Mesothelial cell of epicardium (in vitro differentiated cells): ENCODE measurements around the gene OR51A2. TPM values are rescaled to one million over a fixed set of nuclear protein-coding genes. Genes with fewer than 3 reads are reported as not detected.

ENCODE experiments used
- DNase-seq, 2 experiments: peaks; one replicate each; pipeline ENCODE4 v3.0.0; 2021; ENCODE audit warnings: low spot score in 2 of 2; ENCODE audit not compliant: unreplicated experiment in 2 of 2
- H3K27ac Mint-ChIP-seq: 2 replicates; pipeline ENCODE4 v1.8.0; 2021; ENCODE audit warnings: mixed read lengths
- H3K27me3 Mint-ChIP-seq: 2 replicates; pipeline ENCODE4 v1.8.0; 2021; ENCODE audit warnings: low read depth, mixed read lengths
- H3K36me3 Mint-ChIP-seq: 2 replicates; pipeline ENCODE4 v1.8.0; 2021; ENCODE audit warnings: mixed read lengths
- H3K4me1 Mint-ChIP-seq: 2 replicates; pipeline ENCODE4 v1.8.0; 2021; ENCODE audit warnings: mixed read lengths
- H3K4me3 Mint-ChIP-seq: 2 replicates; pipeline ENCODE4 v1.8.0; 2021; ENCODE audit warnings: mild to moderate bottlenecking, moderate library complexity, mixed read lengths
- H3K9me3 Mint-ChIP-seq: 2 replicates; pipeline ENCODE4 v1.8.0; 2021; ENCODE audit warnings: mixed read lengths
- total RNA-seq: library from RNA; stranded (reverse); gene quantifications from 3 replicates; pipeline ENCODE4 v1.2.1, GENCODE V29; 2021
- TF ChIP-seq, protein P1 (sequence below): fragments of 200-600 bp; sonication (generic); IDR thresholded peaks from one replicate; pipeline ENCODE4 v1.5.0; 2021; ENCODE audit warnings: antibody characterized with exemption; ENCODE audit not compliant: unreplicated experiment

Gene OR51A2
- total RNA-seq, 1 donor from 2014 or later = not detected

DNA sequence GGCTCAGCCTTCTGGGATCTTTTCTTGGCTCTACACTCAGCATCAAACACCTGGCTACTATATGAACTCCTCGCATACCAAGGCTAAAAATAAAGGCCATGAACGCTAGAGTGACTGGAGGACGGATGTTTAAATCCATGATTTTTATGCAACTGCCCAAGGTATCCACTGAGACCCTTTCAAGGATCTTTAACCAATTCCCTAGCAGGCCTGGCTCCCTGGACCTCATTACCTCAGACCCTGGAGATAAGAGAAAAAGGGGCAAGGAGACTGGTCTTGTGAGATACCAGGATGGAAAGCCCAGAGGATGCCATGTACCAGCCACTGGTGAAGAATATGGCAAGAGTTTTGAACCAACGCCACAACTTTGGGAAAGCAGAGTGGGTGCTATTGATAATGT is 36.3 kb downstream of the OR51A2 start, which contains the start of gene OR51G2:
TSS of gene OR51G2 (minus strand) at position 101 of the 400 bp plus-strand sequence. CDS start 3,687 bp downstream, outside the sequence.
- H3K4me1 Mint-ChIP-seq = no peaks in the 10 kb centered on the region
- H3K27me3 Mint-ChIP-seq = peaks cover 23% of the 10 kb centered on the region
- DNase-seq = no peak
- TF ChIP-seq, protein P1, sequence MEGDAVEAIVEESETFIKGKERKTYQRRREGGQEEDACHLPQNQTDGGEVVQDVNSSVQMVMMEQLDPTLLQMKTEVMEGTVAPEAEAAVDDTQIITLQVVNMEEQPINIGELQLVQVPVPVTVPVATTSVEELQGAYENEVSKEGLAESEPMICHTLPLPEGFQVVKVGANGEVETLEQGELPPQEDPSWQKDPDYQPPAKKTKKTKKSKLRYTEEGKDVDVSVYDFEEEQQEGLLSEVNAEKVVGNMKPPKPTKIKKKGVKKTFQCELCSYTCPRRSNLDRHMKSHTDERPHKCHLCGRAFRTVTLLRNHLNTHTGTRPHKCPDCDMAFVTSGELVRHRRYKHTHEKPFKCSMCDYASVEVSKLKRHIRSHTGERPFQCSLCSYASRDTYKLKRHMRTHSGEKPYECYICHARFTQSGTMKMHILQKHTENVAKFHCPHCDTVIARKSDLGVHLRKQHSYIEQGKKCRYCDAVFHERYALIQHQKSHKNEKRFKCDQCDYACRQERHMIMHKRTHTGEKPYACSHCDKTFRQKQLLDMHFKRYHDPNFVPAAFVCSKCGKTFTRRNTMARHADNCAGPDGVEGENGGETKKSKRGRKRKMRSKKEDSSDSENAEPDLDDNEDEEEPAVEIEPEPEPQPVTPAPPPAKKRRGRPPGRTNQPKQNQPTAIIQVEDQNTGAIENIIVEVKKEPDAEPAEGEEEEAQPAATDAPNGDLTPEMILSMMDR = no peak
- H3K4me3 Mint-ChIP-seq = no peak within 1 kb of the TSS
- no peaks in the 10 kb centered on the region for H3K36me3 Mint-ChIP-seq
- no peak within 1 kb of the TSS for H3K27ac Mint-ChIP-seq
- H3K9me3 Mint-ChIP-seq = no peaks in the 10 kb centered on the region

- H3K27ac Mint-ChIP-seq = no peak overlapping the region
- peaks cover 12% of the 10 kb centered on the region for H3K27me3 Mint-ChIP-seq
- no peaks in the 10 kb centered on the region for H3K4me1 Mint-ChIP-seq
- no peaks in the 10 kb centered on the region for H3K36me3 Mint-ChIP-seq
- no peak overlapping the region for H3K4me3 Mint-ChIP-seq
- no peaks in the 10 kb centered on the region for H3K9me3 Mint-ChIP-seq
- TF ChIP-seq, protein P1 = no peak
- DNase-seq = no peak
Measured at GRCh38 chr11:4916581-4916980, 38.9 kb downstream of the OR51A2 start.

Other genes with a start within 250 kb of the OR51A2 start
- gene OR51F1, start 185.8 kb downstream of the OR51A2 start, total RNA-seq = not detected in 3 replicates
- gene OR52R1, start 151.3 kb downstream of the OR51A2 start, total RNA-seq = not detected in 3 replicates
- not detected in 3 replicates for gene OR51F2, start 134.4 kb downstream of the OR51A2 start, total RNA-seq
- not detected in 3 replicates for gene OR51S1, start 106.5 kb downstream of the OR51A2 start, total RNA-seq
- not detected in 3 replicates for gene OR51T1, start 73.8 kb downstream of the OR51A2 start, total RNA-seq
- gene OR51A7, start 51.9 kb downstream of the OR51A2 start, total RNA-seq = not detected in 3 replicates
- not detected in 3 replicates for gene OR51G2, start 36.4 kb downstream of the OR51A2 start, total RNA-seq
- not detected in 3 replicates for gene OR51G1, start 31.4 kb downstream of the OR51A2 start, total RNA-seq
- not detected in 3 replicates for gene OR51A4, start 8.1 kb downstream of the OR51A2 start, total RNA-seq
- not detected in 3 replicates for gene OR51L1, start 39.1 kb upstream of the OR51A2 start, total RNA-seq
- gene OR52J3, start 90.8 kb upstream of the OR51A2 start, total RNA-seq = not detected in 3 replicates
- not detected in 3 replicates for gene OR52E2, start 103.9 kb upstream of the OR51A2 start, total RNA-seq
- not detected in 3 replicates for gene OR52E1, start 113.9 kb upstream of the OR51A2 start, total RNA-seq
- not detected in 3 replicates for gene OR52A5, start 182.6 kb upstream of the OR51A2 start, total RNA-seq
- 0.02 TPM in 2 of 3 replicates, not detected in the other for gene OR52A1, start 199.0 kb upstream of the OR51A2 start, total RNA-seq
- not detected in 3 replicates for gene OR51V1, start 245.0 kb upstream of the OR51A2 start, total RNA-seq